ENCODE data around the gene JADE2.

The JADE2 gene

DNA sequence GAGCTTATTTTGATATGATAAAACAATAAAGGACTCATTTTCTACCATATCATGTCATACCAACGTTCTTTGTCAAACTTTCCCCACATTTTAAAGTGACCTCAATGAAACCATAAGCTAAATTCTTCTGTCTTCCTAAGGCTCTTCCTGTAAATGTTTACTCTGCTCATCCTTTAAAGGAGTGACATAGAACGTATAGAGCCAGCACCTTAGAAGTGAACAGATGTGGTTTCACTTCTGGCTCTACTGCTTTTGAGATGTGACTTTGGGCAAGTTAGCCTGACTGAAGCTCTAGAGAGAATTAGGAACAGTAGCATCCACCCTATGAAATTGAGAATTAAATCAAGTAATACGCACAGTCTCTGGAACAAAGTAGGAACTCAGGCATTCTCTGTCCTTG, 83.1 kb downstream of the JADE2 start:
- H3K9ac ChIP-seq (ENCODE audit: low read length): no peak overlapping the region
- peaks cover 69% of the 10 kb centered on the region for H3K36me3 ChIP-seq (ENCODE audit: insufficient read depth, low read length)
- no peak overlapping the region for H3K4me3 ChIP-seq (ENCODE audit: low read depth in 1 of 2, low read length in 2 of 2)
- no peak overlapping the region for H3K27ac ChIP-seq (ENCODE audit: low read depth, low read length)
- no peaks in the 10 kb centered on the region for H3K9me3 ChIP-seq (ENCODE audit: low read length)
- no peaks in the 10 kb centered on the region for H3K27me3 ChIP-seq (ENCODE audit: control insufficient read depth in 1 of 2, insufficient read depth in 2 of 2, low read length in 2 of 2)
- H3K4me1 ChIP-seq (ENCODE audit: insufficient read depth, low read length): no peaks in the 10 kb centered on the region

DNA sequence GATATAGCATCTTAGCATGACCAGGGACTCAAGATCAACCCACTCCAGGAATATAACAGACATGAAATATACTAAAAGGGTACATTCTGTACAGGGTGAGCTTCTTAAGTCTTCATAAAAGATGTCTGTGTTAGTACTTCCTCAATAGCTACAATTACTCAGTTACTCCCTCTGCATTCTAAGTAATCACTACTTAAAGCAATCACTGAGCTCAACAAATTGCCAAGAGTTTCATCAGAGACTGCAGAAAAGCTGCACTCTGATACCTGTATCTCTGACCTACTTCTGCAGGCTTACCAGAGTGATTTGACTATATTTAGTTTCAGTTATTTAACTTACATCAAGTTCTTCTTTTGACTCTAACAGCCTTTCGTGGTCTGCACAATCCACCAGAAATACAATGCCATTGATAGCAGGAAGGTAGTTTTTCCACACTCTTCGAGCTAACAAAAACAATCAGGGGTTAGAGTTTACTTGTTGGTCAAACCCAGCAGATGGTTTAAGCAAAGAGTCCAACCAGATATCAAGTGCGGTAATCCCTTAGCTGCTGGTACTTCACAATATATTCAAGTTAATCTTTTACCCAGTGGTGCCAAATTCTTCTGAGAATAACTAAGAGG, 83.9 kb downstream of the JADE2 start:
- Histone ChIP-seq H3K9me3 (ENCODE audit: low read length) (no peaks in the 10 kb centered on the region), H3K4me1 (ENCODE audit: insufficient read depth, low read length) (no peaks in the 10 kb centered on the region), H3K9ac (ENCODE audit: low read length) (no peak overlapping the region), H3K27ac (ENCODE audit: low read depth, low read length) (no peak overlapping the region), H3K27me3 (ENCODE audit: control insufficient read depth in 1 of 2, insufficient read depth in 2 of 2, low read length in 2 of 2) (no peaks in the 10 kb centered on the region), H3K36me3 (ENCODE audit: insufficient read depth, low read length) (peaks cover 65% of the 10 kb centered on the region), H3K4me3 (ENCODE audit: low read depth in 1 of 2, low read length in 2 of 2) (no peak overlapping the region)

DNA sequence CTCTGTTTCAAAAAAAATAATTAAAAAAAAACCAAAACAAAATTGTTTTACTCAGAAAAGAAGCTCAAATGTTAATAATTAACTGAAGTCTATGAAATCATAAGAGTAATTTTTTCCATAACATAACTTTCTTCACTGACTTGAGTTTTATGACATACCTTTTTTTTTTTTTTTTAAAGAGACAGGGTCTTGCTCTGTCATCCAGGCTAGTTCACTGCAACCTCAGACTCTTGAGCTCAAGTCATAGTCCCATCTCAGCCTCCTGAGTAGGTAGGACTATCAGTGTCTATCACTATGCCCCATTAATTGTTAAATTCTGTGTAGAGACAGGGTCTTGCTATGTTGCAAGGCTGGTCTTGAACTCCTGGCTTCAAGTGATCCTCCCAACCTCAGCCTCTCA, 85.3 kb downstream of the JADE2 start:
- Histone ChIP-seq H3K27ac (ENCODE audit: low read depth, low read length) (no peak overlapping the region), H3K27me3 (ENCODE audit: control insufficient read depth in 1 of 2, insufficient read depth in 2 of 2, low read length in 2 of 2) (no peaks in the 10 kb centered on the region), H3K9ac (ENCODE audit: low read length) (no peak overlapping the region), H3K4me3 (ENCODE audit: low read depth in 1 of 2, low read length in 2 of 2) (no peak overlapping the region), H3K36me3 (ENCODE audit: insufficient read depth, low read length) (peaks cover 51% of the 10 kb centered on the region), H3K9me3 (ENCODE audit: low read length) (no peaks in the 10 kb centered on the region), H3K4me1 (ENCODE audit: insufficient read depth, low read length) (no peaks in the 10 kb centered on the region)

DNA sequence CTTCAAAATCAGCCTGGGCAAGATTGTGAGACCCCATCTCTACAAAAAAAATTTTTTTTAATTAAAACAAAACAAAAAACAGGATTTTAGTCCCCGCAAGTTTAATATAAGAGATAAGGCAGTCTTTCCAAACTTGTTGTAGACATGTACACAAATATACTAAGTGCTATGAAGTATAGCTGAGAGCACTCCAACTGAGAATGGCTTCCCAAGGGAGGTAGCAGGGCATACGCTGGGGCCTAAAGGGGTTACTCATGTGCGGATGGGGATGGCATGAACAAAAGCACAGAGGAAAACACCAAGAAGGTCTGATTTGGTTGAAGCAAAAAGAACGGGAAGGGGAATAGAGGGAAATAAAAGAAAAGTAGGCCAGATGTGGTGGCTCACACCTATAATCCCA, 86.0 kb downstream of the JADE2 start:
- Histone ChIP-seq H3K9ac (ENCODE audit: low read length) (no peak overlapping the region), H3K9me3 (ENCODE audit: low read length) (no peaks in the 10 kb centered on the region), H3K27me3 (ENCODE audit: control insufficient read depth in 1 of 2, insufficient read depth in 2 of 2, low read length in 2 of 2) (no peaks in the 10 kb centered on the region), H3K27ac (ENCODE audit: low read depth, low read length) (no peak overlapping the region), H3K36me3 (ENCODE audit: insufficient read depth, low read length) (peaks cover 43% of the 10 kb centered on the region), H3K4me3 (ENCODE audit: low read depth in 1 of 2, low read length in 2 of 2) (no peak overlapping the region), H3K4me1 (ENCODE audit: insufficient read depth, low read length) (no peaks in the 10 kb centered on the region)

DNA sequence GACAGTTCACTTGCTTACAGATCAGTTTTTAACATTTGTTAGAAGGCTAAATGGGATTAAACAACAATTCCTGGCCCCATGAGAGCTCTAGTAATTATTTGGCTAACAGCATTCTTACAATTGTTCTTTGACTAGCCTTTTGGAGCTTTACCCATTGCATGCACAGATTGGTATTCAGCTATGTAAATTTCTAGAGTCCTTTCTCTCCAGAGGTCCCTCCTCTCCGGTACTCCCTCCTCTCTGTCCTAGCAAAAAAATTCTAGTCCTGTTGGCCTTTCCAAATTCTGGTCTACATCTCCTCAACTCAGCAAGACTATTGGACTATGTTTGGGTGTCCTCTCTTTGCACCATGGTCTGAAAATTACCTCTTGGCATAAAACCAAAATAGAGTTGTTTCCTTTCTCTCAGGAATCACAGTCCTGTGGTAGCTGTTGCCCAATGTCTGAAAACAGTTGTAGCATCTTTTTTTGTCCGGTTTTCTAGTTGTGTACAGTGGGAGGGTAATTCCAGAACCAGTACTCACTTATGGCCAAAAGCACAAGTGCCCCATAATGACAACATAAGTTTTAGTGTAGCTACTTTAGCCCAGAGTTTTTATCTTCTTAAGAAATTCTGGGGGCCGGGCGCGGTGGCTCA, 89.1 kb downstream of the JADE2 start:
- Histone ChIP-seq H3K9ac (ENCODE audit: low read length) (no peak overlapping the region), H3K4me3 (ENCODE audit: low read depth in 1 of 2, low read length in 2 of 2) (no peak overlapping the region), H3K9me3 (ENCODE audit: low read length) (no peaks in the 10 kb centered on the region), H3K36me3 (ENCODE audit: insufficient read depth, low read length) (peaks cover 32% of the 10 kb centered on the region), H3K4me1 (ENCODE audit: insufficient read depth, low read length) (no peaks in the 10 kb centered on the region), H3K27ac (ENCODE audit: low read depth, low read length) (no peak overlapping the region), H3K27me3 (ENCODE audit: control insufficient read depth in 1 of 2, insufficient read depth in 2 of 2, low read length in 2 of 2) (no peaks in the 10 kb centered on the region)

DNA sequence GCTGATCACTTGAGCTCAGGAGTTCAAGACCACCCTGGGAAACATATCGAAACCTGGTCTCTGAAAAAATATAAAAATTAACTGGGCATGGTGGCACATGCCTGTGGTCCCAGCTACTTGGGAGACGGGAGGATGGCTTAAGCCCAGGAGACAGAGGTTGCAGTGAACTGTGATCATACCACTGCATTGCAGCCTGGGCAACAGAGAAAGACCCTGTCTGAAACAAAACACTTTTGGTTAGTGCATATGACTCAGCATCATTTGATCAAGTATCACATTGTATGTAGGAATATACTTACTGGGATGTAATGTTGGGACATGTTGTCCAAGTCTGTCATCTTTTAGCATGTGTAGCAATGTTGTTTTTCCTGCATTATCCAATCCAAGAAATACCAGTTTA, 95.2 kb downstream of the JADE2 start:
- Histone ChIP-seq H3K9ac (ENCODE audit: low read length) (no peak overlapping the region), H3K36me3 (ENCODE audit: insufficient read depth, low read length) (peaks cover 29% of the 10 kb centered on the region), H3K9me3 (ENCODE audit: low read length) (no peaks in the 10 kb centered on the region), H3K27ac (ENCODE audit: low read depth, low read length) (no peak overlapping the region), H3K4me3 (ENCODE audit: low read depth in 1 of 2, low read length in 2 of 2) (no peak overlapping the region), H3K27me3 (ENCODE audit: control insufficient read depth in 1 of 2, insufficient read depth in 2 of 2, low read length in 2 of 2) (no peaks in the 10 kb centered on the region), H3K4me1 (ENCODE audit: insufficient read depth, low read length) (no peaks in the 10 kb centered on the region)

DNA sequence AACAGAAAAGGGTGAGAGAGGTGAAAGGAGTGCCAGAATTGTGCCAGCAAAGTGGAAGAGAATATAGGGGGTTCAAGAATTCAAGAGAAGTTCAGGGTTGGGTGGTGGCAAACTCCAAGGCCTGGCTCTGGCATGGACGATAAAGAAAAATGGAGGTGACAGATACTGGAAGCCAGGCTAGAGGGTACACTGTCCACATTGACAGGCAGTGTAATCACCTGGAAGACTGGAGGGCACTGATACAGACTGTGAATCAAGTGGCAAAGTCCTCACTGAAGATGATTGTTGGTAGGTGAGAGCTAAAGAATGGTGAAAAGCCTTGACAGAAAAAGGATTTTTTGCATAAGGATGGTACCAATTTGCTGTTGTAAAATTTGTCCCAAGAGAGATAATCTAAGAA, 100.1 kb downstream of the JADE2 start:
- H3K9me3 ChIP-seq (ENCODE audit: low read length): no peaks in the 10 kb centered on the region
- H3K9ac ChIP-seq (ENCODE audit: low read length): no peak overlapping the region
- no peaks in the 10 kb centered on the region for H3K27me3 ChIP-seq (ENCODE audit: control insufficient read depth in 1 of 2, insufficient read depth in 2 of 2, low read length in 2 of 2)
- no peaks in the 10 kb centered on the region for H3K4me1 ChIP-seq (ENCODE audit: insufficient read depth, low read length)
- H3K27ac ChIP-seq (ENCODE audit: low read depth, low read length): no peak overlapping the region
- no peak overlapping the region for H3K4me3 ChIP-seq (ENCODE audit: low read depth in 1 of 2, low read length in 2 of 2)
- peaks cover 5% of the 10 kb centered on the region for H3K36me3 ChIP-seq (ENCODE audit: insufficient read depth, low read length)

DNA sequence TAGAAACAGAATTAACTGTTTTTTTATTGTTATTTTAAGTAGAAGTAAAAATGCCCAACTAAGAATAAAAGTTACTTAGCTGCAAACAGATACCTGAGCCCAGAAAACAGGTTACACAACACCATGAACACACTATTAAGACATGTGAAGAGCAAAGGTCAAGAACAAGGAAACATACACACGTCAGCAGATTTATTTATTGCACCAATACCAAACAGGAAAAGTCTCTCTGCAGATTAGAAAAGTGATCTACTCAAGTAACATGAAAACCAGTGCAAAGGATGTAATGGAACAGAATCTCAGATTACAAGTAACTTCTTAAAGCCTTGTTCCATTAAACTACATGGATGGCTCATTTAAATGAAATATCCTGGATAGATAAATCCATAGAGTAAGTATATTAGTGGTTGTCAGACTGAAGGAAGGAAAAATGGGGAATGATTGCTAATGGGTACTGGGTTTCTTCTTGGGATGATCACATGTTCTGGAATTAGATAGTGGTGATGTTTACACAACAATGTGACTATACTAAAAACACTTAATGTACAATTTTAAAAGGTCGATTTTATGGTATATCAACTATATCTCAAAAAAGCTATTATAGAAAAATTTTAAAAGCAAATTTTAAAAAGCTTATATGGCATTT, 101.0 kb downstream of the JADE2 start:
- Histone ChIP-seq H3K4me1 (ENCODE audit: insufficient read depth, low read length) (peaks cover 7% of the 10 kb centered on the region), H3K9me3 (ENCODE audit: low read length) (no peaks in the 10 kb centered on the region), H3K27me3 (ENCODE audit: control insufficient read depth in 1 of 2, insufficient read depth in 2 of 2, low read length in 2 of 2) (no peaks in the 10 kb centered on the region), H3K36me3 (ENCODE audit: insufficient read depth, low read length) (no peaks in the 10 kb centered on the region), H3K27ac (ENCODE audit: low read depth, low read length) (no peak overlapping the region), H3K9ac (ENCODE audit: low read length) (no peak overlapping the region), H3K4me3 (ENCODE audit: low read depth in 1 of 2, low read length in 2 of 2) (no peak overlapping the region)

All from muscle layer of colon (tissue), 2 donors.